Hematopoietic multipotent progenitor cell treated with erythropoietin and hydrocortisone succinate and interleukin-3 and kit ligand, for 17 days (in vitro differentiated cells): ENCODE measurements around the gene GRM7.

Experiments used
- DNase-seq: peaks from one replicate; pipeline ENCODE4 v3.0.0-alpha.2; 2015; ENCODE audit warnings: low spot score

Gene GRM7

DNA sequence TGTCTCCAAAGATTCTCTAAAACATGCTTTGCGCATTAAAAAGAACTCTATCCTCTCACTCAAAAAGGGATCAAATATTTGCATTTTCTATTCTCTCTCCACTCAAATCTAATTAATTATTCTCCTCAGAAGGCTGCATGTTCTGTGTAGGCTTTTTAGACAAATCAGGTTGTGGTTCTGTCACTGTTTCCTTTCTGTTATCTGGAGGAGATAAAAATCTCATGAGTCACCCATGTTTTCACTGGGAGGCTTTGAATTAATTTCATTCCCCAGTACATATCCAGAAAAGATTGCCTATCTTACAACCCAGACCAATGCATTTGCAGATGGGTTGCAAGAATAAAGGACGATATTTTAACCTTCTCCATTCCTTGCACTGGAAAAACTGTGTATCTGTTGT, 446.5 kb downstream of the GRM7 start:
- no peak for DNase-seq

DNA sequence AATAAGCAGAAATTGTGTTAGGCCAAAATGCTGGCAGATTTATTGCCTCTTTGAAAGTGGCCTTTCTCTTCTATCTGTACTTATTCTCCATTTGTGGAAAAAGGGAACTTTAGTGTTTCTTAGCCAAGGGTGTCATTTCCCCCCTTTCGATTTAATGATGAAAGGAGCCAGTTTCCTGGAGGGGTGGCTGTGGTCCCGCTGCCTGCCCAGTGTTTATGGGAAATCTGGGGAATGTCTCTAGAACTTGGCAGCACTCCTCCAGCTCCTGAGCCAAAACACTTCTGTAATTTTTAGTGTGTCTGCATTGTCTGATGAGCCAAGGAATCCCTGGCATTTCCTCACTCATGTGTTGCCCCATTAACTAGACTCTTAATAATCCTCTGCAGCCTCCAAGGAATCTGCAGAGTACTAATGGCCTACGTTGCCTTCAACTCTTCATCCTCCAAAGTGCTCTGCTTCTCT, 448.8 kb downstream of the GRM7 start:
- no peak for DNase-seq

DNA sequence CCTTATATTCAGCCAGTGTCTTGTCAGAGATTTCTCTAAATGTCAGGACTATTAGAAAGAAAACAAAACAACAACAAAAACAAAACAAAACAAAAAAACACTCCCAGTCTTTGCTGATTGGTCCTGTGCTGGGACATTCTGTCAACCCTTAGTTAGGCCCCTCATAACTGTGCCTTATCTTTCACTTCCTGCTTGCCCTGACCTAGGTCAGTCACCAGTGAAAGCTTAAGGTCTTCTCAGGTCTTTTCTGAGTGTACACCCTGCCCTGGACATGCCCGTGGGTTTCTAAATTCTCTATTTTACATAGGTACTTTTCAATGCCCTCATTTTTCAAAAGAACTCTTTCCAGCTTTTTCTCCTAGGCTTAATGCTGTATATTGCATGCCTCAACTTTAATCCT, 454.1 kb downstream of the GRM7 start:
- no peak for DNase-seq

DNA sequence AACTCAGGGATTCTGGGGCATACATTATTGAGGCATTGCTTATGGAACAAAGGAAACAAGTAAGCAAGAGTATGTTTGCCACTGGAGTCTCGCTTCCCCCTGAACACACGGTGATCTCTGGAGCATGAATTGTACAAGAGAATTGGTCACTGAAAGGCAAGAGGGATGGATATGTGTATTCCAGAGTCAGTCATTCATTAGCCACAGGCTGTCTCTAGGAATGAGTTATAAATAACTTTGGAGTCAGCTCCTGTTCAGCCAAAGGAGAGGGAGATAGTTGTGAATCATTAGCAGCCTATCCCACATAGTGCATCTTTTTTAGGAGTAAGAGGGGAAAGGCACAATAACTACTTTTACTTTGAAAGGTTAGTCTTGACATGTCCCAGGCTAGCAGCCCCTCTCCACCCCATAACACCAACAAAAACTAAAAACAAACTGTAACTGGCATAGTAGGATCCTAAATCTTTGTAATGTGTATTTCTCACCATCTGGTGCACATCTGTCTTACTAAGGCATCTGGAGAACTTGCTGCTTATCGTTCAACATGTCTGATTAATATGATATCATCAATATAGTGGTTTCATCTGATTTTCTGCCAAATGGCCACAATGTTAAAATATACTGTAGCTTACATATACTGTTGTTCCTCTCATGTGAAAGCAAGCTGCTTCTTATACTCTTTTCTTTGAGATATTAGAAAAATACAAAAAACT, 462.2 kb downstream of the GRM7 start:
- no peak for DNase-seq

DNA sequence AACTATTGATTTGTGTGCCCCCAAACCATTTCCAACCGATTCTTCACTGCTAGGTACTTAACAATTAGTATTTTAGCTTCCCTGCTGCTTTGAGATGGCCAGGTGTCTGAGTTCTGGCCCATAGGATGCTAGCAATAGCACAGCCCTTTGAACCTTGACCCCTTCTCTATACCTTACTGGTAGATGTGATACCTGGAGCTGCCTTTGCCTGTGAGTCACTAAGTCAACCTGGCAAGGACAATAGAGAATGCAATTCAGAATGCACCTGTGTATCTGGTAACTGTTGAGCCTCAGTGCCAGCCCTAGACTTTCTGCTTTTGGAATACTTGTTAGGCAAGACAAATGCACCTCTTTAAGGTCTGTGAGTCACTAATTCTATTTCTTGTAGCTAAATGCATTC, 467.4 kb downstream of the GRM7 start:
- DNase-seq: no peak

DNA sequence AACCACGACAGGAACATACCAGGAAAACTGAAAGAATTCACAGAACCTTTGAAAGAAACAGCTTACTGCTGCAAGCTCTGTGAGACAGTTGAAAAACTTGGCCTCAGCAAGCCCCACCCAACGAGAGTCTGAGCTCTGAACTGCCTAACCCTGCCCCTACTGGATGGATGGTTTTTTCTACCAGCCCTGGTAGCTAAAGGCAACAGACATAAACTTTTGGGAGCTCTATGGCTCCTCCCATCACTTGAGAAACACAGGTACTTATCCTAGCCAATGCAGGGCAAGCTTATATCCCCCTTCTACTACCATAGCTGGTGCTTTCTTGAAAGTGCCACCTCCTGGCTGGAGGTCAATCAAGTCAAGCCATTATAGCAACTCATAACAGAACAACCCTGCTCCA, 471.8 kb downstream of the GRM7 start:
- no peak for DNase-seq

DNA sequence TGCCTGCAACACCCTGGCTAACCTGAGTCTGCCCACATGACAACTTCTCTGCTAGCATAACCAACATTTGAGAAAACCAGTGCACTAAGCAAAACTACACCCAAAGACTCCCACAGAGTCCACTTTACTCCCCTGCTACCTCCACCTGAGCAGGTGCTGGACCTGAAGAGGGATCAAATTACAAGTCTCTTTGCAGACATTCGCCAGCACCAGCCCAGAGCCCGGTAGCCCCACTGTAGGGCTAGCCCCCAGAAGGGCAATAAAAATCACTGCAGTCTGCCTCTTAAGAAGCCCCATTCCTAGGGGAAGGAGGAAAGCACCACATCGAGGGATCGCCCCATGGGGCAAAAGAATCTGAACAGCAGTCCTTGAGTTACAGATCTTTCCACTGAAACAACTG, 472.2 kb downstream of the GRM7 start:
- DNase-seq: no peak

DNA sequence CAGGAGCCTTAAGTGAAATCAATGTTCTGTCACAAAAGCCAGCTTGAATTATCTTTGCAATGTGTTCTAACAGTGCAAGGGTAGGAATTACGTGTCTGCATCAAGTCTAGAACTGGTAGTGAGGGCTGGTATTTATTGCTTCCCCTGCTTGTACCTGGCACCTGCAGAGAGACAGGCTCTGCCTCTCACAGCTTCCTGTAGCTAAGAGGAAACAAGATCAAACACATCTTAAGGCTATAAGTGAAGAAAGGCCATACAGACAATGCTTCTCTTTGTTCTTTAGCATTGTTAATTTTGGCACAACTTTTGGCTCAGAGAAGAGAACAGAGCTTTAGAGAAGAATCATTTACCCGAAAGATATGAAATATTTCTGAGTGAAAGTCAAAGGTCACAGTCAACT, 479.9 kb downstream of the GRM7 start:
- no peak for DNase-seq

DNA sequence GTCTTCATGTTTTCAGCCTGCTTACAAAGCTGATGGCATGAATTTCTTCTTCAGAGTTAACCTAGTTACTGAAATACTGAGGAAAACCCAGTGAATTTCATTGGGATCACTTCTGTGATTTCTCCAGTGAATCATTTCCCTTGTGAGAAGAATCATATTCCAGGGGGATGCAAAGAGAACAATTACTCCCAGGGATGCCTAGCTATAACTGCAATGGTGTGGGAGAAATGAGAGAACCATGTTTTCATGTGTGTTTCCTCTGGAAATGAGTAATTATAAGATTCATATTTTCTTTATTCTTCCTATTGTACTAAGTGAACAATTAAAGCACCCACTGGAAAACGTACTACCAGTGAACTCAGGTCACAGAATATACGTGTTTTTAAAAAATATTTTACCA, 485.4 kb downstream of the GRM7 start:
- DNase-seq: no peak

DNA sequence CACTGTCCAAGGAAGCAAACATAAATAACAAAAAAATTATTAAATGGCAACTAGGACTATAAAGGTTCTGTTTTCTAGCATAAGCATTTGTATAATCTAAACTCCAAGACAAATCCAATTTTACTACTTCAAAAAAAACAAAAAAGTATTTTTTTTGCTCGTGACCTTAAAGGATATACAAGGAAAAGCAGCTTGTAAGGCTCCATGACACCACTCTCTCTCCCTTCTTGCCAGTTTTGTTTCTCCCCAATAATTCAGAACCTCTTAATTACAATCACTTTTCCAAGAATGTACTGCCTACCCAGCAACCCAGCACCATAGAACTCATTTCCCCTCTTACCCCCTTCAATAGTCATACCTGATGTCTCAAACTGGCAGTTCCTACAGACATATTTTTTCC, 496.2 kb downstream of the GRM7 start:
- DNase-seq: no peak

DNA sequence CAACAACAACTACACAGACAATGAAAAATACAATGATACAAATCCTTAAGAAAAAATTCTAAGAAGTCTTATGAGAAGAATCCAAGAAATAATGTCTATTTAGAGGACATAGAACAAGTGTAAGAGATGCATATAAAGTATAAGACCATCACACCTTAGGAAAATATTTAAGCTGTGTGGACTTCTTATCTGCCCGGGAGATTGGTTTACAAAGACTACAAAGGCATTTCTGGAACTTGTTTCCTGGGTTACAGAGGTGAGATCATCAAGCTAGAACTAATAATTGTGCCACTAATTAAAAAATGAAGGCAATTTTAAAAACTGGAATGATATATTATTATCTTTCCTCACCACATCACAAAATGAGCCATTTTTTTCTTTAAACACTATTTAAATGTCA, 507.1 kb downstream of the GRM7 start:
- DNase-seq: no peak

DNA sequence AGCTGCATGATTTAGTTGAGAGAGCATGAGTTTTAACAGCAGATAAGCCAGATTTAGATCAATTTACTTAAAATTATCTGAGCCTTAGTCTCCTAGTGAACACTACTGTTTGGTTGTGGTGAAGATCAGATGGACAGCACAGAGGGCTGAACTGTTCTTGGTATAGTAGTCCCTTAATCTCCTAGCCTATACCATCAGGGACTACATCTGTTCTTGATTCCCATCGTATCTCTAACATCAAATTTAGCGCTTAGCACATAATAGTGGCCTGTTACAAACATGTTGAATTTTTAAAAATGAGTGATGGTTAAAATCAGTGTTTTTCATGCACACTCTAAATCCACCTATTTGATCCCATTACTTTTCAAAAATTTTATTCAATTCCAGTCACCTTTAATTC, 507.7 kb downstream of the GRM7 start:
- DNase-seq: no peak

DNA sequence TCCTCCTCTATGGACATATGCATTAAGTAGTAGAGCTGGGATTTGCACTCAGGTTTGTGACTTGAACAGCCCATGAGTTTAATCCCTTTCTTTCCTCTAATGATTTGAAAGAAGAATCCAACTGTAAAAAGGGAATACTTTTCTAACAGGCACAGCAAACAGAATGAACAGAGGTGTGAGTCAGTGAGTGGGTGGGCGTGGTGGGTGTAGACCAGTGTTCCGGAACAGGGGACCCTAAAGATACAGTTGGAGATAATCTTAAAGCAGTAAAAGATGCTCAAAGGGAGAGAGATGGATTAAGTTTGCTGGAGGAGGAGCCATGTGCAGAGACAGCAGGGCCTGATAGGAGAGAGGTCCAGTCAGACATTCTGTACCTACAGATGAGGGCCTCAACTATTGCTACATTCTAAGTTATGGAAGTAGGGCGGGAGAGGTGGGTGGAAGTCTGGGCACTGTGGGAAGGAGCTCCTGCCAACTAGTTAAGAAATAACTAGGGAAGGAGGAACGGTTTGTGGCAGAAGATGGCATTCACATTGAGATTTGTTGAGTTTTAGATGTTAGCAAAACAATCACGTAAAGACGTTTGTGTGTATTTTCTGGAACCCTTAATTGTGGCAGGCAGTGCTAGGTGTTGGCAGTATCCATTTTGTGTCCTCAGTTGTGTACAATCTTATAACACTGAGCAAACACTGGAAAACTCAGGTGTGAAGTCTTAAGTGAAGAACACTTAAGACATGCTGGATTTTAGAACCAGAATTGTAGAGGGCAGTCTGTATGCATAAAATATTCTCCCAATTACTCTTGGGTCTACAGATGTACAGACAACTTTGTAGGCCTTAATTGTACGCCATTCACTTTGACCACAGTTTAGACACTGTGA, 511.0 kb downstream of the GRM7 start:
- no peak for DNase-seq

DNA sequence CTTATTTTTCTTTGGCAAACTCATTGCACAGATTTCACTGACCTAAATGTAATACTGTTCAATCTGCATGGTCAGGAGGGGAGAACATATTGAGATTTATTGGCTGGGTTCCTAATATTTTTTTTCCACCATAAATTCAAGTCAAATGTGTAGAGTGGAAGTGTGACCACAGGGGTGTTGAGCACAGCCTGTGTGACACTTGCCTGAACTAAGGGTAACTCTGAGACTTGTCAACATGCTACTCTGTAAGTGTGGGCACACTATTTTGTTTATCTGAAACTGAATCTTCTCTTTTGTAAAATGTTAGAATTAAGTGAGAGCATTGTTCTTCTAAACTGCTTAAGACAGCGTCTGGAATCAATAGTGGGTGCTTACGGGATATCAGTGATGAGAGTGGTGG, 516.2 kb downstream of the GRM7 start:
- no peak for DNase-seq

DNA sequence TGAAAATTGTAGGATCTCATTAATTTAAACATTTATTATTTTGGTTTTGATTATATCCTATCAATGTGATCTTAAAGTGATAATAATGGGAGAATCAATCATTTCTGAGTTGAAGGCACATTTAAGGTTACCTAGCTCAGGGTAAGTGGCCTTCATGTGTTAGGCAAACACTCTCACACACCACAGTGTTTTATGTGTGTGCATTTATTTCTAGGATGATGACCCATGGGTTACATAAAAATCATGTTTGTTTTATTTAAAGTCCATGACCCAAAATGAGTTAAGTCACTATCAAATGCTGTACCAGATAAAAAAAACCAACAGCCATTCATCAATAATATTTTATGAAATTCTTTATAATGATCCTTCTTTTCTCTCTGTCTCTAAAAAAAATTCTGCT, 520.8 kb downstream of the GRM7 start:
- no peak for DNase-seq

DNA sequence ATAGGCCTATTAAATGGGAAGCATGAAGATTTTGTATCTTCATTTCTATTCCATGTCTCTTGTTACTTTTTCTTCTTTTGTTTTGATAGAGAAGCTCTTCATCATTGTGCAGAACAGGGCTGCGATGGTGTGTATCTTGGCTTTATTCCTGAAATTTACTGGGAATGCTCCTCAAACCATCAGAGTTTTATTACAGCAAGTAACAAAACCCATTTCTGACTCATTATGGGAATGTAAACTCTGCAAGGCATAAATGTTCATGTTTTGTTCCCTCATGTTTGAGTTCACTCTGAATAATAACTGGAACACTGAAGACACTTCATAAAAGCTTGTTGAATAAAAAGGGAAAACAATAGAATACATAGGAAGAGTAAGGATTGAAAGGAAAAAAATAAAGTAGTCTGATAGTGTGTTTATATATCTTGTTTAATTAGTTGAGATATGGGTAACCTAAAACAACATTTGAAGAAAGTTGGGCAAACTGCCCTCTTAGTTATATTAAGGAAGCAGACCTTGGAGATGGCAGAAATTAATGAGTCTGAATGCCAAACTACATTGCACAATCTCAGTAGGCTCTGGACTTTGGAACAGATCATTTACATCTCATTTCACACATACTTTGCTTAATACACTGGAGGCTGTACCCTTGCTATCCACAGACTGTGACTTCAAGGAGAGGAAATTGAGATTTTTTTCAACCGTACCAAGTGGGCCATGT, 521.5 kb downstream of the GRM7 start:
- no peak for DNase-seq

DNA sequence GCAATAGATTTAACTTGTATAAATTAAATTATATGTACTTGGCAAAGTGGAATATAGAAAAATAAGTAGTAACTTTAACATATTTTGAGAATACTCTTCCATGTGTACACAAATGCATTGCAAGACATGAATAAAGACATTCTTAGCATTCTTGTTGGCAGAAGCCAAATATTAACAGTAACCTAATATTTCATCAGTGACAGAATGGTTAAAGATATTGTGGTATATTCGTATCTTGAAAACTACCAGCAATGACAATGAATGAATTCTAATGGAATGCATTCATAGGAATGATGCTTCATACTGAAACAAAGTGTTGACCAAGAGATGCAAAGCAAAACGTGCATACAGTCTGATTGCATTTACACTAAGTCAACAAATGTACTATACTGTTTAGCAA, 524.7 kb downstream of the GRM7 start:
- DNase-seq: no peak

DNA sequence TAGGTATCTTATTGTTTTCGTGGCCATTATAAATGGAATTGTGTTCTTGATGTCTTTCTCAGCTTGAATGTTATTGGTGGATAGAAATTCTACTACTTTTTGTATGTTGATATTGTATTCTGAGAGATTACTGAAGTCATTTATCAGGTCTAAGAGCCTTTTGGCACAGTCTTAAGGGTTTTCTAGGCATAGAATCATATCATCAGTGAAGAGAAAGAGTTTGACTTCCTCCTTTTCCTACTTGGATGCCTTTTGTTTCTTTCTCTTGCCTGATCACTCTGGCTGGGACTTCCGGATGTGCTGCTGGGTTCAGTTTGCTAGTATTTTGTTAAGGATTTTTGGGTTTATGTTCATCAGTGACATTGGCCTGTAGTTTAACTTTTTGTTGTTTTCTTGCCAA, 527.1 kb downstream of the GRM7 start:
- DNase-seq: no peak

DNA sequence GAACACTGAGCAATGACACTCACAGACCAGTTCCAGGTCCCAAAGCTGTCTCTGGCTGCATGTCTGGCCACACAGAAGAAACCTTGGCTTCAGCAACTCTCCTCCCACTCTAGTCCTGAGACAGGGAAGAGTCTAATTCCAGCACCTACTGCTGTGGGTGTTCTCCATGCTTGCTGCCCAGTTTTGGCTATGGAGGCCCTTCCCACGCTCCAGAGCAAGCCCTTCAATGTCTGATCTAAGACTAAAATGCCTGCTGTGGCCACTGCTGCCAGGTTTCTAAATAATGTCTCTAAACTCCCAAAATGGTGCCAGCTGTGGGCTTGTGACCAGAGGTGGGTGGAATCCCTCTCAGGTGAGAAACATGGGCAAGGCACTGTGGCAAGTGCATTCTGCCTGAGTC, 531.3 kb downstream of the GRM7 start:
- DNase-seq: no peak

DNA sequence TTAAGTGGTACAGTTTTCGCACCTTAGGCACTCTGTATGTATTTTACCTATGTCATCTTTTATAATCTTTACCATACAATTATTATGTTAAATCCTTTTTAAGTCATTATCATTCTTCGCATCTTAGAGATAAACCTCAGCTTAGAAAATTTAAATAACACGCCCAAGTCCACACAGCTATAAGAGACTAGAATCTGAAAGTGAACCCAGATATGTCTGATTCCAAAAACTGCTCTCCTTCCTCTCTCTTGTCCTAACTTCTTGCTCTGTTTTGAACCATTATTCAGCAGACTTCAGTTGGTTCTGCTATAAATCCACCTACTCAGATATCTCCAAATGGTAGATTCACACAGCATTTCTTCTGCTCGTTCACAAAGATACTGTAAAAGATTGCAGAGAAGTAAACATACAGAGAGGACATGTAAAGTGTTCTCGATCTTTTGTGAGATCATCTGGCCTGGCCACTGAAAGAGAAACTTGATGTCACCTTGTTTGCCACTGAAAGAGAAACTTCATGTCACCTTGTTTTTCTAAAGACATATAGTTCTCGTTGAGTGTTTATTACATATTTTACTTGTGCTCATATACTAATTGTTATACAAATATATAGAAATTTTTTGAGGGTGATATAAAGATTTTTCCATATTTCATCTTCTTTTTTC, 533.2 kb downstream of the GRM7 start:
- DNase-seq: no peak

DNA sequence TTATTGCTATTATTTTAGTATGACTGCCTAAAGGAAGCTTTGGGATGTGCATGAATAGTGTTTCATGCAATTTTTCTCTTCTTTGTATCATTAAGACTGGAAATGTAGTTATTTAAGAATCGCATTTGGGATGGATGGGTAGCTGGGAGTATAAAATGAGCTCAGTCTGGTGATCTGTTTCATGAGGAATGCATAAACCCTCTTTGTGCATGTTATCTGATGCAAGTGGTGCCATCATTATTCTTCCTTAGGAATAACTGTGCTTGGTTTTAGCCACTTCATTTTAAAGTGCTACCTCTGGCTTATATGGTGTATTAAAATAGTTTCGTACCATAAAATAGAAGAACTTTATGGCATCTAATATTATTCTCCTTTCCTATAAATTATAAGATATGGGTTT, 535.6 kb downstream of the GRM7 start:
- DNase-seq: no peak

DNA sequence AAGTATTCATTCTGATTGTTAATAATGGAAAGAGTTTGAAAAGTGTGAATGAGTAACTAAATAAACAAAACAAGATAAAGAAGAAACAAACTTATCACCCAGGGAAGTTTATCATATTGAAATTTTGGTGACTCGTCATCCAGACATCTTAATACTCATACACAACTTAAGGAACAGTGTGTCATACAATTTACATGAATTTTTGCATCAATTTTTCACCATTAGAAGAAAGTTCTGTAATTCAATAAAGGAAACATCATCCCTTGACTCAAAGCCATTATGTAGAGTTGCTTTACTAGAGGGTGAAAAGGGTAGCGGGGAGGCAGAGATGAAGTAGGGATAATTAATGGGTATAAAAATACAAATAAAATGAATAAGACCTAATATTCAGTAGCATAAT, 536.2 kb downstream of the GRM7 start:
- no peak for DNase-seq
